Measurements from ENCODE around the gene CENPN. TPM values are rescaled to one million over a fixed set of nuclear protein-coding genes. Genes with fewer than 3 reads are reported as not detected.

CENPN gene
- total and polyA plus RNA-seq, 10 of the 15 experiments (the other 5 are each of a cell fraction or from before 2014, with no cell fraction given), result 39.8 to 143 (median 66.8) TPM

DNA sequence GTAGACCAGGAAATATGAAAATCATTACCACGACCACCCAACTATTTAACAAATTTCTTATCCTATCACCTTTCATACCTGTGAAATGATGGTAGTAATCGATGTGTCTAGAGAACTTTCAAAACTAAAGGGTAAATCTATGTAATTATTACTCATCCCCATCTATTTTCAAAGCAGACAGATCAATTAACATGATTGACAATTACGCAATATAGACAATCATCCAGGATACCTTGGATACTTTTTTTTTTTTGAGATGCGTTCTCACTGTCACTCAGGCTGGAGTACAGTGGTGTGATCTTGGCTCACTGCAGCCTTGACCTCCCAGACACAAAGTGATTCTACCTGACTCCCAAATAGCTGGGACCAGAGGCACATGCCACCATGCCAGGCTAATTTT is 74.0 kb downstream of the CENPN start:
- ChIA-PET SMC1A (ENCODE audit: uncharacterized antibody, unreplicated experiment) (no interaction called here), CTCF (no interaction called here), RAD21 (ENCODE audit: unreplicated experiment) (no interaction called here), POLR2A (no interaction called here)
- Histone ChIP-seq H3K4me2 (ENCODE audit: control insufficient read depth, insufficient read depth) (no peak overlapping the region), H3K4me3 (no peak overlapping the region), H3K79me2 (ENCODE audit: control insufficient read depth, insufficient read depth, low read length) (no peaks in the 10 kb centered on the region), H3K9ac (ENCODE audit: control insufficient read depth, insufficient read depth, low read length) (no peak overlapping the region), H2AFZ (ENCODE audit: control insufficient read depth, low read depth, low read length) (no peak overlapping the region), H3K27ac (ENCODE audit: control insufficient read depth, insufficient read depth) (no peak overlapping the region), H3K9me3 (replicated peaks; ENCODE audit: control insufficient read depth, insufficient read depth, low read length) (no peaks in the 10 kb centered on the region), H3K4me1 (ENCODE audit: control insufficient read depth, insufficient read depth, low read length) (peaks cover 4% of the 10 kb centered on the region), H4K20me1 (ENCODE audit: control insufficient read depth, insufficient read depth) (no peaks in the 10 kb centered on the region), H3K36me3 (ENCODE audit: control insufficient read depth in 2 of 2, insufficient read depth in 2 of 2, low read length in 1 of 2) (no peaks in the 10 kb centered on the region; a peak in 1 of 4 replicates), H3K27me3 (replicated peaks in 1 of 2; ENCODE audit: control insufficient read depth in 2 of 2, insufficient read depth in 2 of 2, low read length in 1 of 2) (no peaks in the 10 kb centered on the region)
- BruUV-seq (replicated peaks), result no TSS peak
- FAIRE-seq (no peak), ATAC-seq (no peak), DNase-seq (ENCODE audit: low read depth, low spot score) (no peak)
- TF ChIP-seq FOS (IDR thresholded peaks at IDR 0.05; ENCODE audit: borderline replicate concordance, extremely low read depth, insufficient read length) (no peak), BRCA1 (IDR thresholded peaks at IDR 0.05; ENCODE audit: low read depth, low read length) (no peak), MYC (IDR thresholded peaks at IDR 0.05; ENCODE audit: insufficient read depth, insufficient read length, insufficient replicate concordance, low read length, severe bottlenecking) (no peak), CBX3 (IDR thresholded peaks at IDR 0.05; ENCODE audit: borderline replicate concordance, low read depth) (no peak), PML (IDR thresholded peaks at IDR 0.05; ENCODE audit: low read length) (no peak), POLR2AphosphoS5 (IDR thresholded peaks at IDR 0.05; ENCODE audit: low read length) (no peak), CHD1 (IDR thresholded peaks at IDR 0.05; ENCODE audit: low read depth, low read length) (no peak), GATAD2B (conservative IDR thresholded peaks at IDR 0.05; ENCODE audit: low read depth) (no peak), IKZF1 (conservative IDR thresholded peaks at IDR 0.05) (no peak), KDM1A (IDR thresholded peaks at IDR 0.05; ENCODE audit: borderline replicate concordance) (no peak), SP1 (IDR thresholded peaks at IDR 0.05; ENCODE audit: low read depth, low read length) (no peak), EP300 (IDR thresholded peaks at IDR 0.05; ENCODE audit: borderline replicate concordance in 1 of 2, control insufficient read depth in 1 of 2, low read depth in 2 of 2, low read length in 2 of 2) (no peak)
- TF ChIP-seq, protein P1, sequence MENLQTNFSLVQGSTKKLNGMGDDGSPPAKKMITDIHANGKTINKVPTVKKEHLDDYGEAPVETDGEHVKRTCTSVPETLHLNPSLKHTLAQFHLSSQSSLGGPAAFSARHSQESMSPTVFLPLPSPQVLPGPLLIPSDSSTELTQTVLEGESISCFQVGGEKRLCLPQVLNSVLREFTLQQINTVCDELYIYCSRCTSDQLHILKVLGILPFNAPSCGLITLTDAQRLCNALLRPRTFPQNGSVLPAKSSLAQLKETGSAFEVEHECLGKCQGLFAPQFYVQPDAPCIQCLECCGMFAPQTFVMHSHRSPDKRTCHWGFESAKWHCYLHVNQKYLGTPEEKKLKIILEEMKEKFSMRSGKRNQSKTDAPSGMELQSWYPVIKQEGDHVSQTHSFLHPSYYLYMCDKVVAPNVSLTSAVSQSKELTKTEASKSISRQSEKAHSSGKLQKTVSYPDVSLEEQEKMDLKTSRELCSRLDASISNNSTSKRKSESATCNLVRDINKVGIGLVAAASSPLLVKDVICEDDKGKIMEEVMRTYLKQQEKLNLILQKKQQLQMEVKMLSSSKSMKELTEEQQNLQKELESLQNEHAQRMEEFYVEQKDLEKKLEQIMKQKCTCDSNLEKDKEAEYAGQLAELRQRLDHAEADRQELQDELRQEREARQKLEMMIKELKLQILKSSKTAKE (IDR thresholded peaks at IDR 0.05; ENCODE audit: low read depth, poor library complexity, severe bottlenecking), result no peak
- TF ChIP-seq, protein P2, sequence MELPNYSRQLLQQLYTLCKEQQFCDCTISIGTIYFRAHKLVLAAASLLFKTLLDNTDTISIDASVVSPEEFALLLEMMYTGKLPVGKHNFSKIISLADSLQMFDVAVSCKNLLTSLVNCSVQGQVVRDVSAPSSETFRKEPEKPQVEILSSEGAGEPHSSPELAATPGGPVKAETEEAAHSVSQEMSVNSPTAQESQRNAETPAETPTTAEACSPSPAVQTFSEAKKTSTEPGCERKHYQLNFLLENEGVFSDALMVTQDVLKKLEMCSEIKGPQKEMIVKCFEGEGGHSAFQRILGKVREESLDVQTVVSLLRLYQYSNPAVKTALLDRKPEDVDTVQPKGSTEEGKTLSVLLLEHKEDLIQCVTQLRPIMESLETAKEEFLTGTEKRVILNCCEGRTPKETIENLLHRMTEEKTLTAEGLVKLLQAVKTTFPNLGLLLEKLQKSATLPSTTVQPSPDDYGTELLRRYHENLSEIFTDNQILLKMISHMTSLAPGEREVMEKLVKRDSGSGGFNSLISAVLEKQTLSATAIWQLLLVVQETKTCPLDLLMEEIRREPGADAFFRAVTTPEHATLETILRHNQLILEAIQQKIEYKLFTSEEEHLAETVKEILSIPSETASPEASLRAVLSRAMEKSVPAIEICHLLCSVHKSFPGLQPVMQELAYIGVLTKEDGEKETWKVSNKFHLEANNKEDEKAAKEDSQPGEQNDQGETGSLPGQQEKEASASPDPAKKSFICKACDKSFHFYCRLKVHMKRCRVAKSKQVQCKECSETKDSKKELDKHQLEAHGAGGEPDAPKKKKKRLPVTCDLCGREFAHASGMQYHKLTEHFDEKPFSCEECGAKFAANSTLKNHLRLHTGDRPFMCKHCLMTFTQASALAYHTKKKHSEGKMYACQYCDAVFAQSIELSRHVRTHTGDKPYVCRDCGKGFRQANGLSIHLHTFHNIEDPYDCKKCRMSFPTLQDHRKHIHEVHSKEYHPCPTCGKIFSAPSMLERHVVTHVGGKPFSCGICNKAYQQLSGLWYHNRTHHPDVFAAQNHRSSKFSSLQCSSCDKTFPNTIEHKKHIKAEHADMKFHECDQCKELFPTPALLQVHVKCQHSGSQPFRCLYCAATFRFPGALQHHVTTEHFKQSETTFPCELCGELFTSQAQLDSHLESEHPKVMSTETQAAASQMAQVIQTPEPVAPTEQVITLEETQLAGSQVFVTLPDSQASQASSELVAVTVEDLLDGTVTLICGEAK (IDR thresholded peaks at IDR 0.05; ENCODE audit: borderline replicate concordance), result no peak
- TF ChIP-seq, protein P3, sequence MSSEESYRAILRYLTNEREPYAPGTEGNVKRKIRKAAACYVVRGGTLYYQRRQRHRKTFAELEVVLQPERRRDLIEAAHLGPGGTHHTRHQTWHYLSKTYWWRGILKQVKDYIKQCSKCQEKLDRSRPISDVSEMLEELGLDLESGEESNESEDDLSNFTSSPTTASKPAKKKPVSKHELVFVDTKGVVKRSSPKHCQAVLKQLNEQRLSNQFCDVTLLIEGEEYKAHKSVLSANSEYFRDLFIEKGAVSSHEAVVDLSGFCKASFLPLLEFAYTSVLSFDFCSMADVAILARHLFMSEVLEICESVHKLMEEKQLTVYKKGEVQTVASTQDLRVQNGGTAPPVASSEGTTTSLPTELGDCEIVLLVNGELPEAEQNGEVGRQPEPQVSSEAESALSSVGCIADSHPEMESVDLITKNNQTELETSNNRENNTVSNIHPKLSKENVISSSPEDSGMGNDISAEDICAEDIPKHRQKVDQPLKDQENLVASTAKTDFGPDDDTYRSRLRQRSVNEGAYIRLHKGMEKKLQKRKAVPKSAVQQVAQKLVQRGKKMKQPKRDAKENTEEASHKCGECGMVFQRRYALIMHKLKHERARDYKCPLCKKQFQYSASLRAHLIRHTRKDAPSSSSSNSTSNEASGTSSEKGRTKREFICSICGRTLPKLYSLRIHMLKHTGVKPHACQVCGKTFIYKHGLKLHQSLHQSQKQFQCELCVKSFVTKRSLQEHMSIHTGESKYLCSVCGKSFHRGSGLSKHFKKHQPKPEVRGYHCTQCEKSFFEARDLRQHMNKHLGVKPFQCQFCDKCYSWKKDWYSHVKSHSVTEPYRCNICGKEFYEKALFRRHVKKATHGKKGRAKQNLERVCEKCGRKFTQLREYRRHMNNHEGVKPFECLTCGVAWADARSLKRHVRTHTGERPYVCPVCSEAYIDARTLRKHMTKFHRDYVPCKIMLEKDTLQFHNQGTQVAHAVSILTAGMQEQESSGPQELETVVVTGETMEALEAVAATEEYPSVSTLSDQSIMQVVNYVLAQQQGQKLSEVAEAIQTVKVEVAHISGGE (CRISPR knock-in tag; IDR thresholded peaks at IDR 0.05), result no peak
- 91% methylated on average over 4 of the region's 4 CpGs for WGBS (ENCODE audit: insufficient coverage, insufficient replicate concordance, low lambda C conversion rate, missing lambda C conversion rate)
- in situ Hi-C loops (cut with MboI), result no loop called here
- intact Hi-C loops (cut with micrococcal nuclease; ENCODE audit: unreplicated experiment), result no loop called here

All from GM12878 (cell line).